ENCODE data around the gene PHC2.

PHC2 gene

DNA sequence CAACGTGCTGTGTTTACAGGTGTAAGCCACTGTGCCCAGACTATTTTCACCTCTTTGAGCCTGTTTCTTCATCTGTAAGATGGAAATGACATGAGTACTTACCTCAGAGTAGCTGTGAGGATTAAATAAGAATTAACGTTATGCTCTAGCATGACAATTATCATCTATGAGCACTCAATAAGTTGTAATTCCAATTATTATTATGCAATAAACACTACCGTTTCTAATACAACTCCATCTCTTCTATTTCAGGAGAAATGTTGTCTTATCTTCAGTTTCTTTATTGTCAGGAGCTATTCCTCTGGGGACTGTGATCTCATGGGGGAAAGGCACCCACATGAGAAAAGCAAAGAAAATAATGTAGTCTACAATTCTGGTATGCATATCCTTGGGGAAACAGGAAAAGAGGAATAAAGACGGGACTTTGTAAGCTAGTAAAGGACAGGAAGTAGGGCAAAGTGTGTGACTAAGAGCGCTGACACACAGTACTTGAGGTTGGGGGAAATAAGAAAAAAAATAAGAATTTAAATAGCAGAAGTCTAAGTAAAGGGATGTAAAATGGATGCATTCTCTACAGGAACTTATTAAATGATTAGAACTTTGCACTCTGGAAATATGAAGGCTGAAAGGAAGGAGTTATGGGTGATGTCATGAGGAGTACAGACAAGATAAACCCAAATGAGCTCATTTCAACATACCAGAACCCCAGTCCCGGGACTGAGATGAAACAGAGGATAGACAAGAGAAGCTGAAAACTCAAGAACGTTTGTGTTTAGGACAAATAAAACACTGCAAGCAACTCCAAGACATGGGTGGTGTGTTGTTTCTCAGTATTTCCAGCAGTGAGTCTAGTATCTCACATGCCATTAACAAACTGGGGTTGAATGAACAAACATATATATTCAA lies 9.8 kb downstream of the PHC2 start:
- no peak for DNase-seq (ENCODE audit: low spot score)

DNA sequence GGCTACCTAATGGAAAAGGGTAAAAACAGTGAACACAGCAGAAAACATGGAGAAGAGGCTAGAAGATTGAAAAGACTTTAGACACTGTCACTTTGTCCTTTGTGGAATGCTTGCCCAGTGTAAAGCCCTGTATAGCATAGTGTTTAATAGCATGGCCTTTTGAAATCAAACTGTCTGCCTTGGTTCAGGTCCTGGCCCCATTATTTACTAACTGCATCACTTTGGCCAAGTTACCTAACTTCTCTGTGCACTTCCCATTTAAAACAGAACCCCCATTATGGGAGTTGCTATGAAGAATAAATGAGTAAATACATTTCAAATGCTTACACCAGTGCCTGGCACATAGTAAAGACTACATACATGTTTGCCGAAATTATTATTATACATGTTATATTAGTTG lies 12.1 kb downstream of the PHC2 start:
- DNase-seq (ENCODE audit: low spot score) = no peak

DNA sequence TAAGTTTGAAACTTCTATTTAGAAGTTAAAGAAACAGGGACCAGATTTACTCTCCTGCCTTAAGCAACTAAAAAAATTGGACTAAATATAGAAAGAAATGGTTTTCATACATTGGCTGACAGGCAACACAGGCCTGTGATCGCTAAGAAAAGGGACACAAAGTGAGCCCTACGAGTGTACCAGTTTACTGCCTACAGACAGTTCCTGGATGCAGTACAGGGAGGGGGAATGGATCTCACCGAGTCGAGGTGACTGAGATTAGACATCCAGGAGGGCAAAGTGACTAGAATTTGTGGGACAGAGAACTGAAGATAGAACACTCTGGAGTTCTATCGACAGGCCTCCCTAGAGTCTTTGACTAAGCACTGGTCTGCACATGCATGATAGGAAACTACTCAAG lies 16.0 kb downstream of the PHC2 start:
- DNase-seq (ENCODE audit: low spot score) = no peak

- DNase-seq (ENCODE audit: low spot score) = peak; percentile 72
Observed at GRCh38 chr1:33410091-33410701, 20.7 kb downstream of the PHC2 start.

GRCh38 chr1:33408093-33408436 lies 22.8 kb downstream of the PHC2 start:
- no peak for DNase-seq (ENCODE audit: low spot score)

- DNase-seq (ENCODE audit: low spot score) = no peak
Observed at GRCh38 chr1:33407352-33408092, 23.4 kb downstream of the PHC2 start.

DNA sequence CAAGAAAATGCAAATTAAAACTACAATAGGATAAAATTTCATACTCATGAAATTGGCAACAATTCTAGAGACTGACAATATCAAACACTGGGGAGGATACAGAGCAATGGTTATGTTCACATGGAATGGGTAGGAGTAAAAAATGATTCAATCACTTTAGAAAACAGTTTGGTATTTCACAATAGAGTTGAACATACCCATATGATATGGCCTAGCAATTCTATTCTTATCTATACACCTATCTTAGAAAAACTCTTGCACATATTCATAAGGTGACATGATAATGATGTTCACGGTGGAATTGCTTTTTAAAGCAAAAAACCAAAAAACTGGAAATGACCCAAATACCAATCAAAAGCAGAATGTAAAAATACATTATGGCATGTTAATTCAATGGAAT lies 28.7 kb downstream of the PHC2 start:
- DNase-seq (ENCODE audit: low spot score) = no peak

- DNase-seq (ENCODE audit: low spot score) = no peak
Observed at GRCh38 chr1:33401471-33401870, 29.4 kb downstream of the PHC2 start.

GRCh38 chr1:33400153-33400911 lies 30.6 kb downstream of the PHC2 start:
- no peak for DNase-seq (ENCODE audit: low spot score)

DNA sequence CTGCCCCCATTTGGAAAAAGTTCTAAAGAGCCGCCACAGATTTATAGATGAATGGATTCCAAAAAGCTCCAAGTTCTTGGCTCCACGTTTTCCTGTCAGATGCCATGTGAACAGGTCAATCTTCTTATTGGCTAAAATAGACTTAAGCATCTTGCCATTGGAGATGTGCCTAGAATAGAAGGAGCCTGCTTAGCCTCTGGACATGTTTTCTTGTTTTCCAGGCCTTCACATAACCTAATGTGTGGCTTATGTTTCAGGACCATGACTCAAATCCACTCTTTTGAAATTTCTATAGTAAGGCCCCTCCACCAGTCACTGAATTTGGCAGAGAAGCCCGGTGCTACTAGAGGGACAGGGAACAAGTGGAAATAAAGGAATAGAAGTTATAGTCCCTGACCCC lies 31.5 kb downstream of the PHC2 start:
- DNase-seq (ENCODE audit: low spot score) = no peak

DNA sequence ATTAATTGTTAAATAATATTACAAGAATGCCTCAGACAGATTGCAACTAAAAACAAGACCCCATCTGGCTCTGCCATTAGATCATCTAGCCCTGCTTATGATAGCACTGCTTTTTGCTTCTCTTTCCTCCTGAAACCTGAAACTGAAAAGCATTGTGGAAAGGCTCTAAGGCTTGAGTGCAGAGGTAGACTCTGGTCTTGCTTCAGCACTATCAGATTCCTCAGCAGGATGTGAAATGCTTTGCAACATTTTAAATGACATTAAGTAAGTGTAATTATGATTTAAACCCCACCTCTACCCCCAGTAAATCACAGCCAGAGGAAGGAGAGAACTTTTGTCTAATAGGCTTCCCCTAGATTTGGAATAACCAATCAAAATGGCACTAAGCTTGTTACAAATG lies 32.9 kb downstream of the PHC2 start:
- no peak for DNase-seq (ENCODE audit: low spot score)

DNA sequence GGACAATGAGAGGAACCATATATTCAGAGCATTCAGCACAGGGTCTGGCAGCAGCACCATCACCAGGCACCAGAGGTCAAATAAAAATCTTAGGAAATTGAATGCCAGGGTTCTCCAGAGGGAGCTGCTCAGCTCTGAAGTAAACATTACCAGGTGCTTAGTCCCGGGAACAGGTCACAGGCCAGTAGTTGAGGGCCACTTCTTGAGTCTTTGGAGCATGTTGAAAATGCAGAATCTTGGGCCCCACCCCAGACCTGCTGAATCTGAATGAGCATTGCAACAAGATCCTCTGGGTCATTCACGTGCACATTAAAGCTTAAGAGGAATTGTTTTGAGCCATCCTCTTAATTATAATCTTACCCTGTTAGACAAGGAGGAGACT lies 33.8 kb downstream of the PHC2 start:
- no peak for DNase-seq (ENCODE audit: low spot score)

DNA sequence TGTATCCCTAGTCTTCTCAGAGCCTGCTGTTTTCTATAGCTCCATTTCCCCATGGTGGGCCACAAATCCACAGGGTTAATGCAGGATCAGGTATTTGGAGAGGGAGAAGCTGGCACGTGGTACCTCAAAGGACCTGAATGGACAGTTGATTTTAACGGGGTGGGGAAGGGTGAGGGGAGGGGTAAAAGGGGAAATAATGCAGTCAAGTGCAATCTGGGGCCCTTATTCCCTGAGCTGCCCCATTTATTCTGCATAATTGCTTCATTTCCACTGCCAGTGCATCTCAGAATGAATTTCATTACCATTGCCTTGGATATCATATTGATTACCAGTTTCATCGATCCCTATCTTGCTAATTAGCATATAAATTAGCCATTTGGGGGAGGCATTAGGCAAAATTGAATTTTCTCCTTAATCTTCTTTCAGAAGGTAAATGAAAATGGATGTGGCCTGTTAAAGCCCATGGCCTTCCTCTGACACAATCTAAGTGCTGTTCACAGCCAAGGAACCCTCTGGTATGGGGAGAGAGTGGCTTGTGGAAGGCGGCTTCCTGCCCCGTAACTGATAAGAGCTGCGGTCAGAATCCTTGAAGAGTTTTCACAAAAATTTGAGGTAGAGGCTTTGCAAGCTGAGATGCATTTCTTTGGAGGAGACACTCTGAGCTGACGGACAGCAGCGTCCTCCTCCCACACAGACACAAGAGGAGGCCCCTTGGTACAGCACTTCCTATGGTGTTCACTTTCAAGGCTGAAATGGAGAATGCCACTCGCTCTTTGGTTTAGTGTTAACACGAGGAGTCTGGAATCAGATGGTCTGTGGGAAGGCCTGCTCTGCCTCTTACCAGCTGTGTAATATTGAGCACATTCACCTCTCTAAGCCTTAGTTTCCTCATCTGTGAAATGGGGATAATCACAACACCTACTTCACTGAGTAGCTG lies 34.4 kb downstream of the PHC2 start:
- DNase-seq (ENCODE audit: low spot score) = no peak

GRCh38 chr1:33394770-33395169 lies 36.1 kb downstream of the PHC2 start:
- DNase-seq (ENCODE audit: low spot score) = no peak

DNA sequence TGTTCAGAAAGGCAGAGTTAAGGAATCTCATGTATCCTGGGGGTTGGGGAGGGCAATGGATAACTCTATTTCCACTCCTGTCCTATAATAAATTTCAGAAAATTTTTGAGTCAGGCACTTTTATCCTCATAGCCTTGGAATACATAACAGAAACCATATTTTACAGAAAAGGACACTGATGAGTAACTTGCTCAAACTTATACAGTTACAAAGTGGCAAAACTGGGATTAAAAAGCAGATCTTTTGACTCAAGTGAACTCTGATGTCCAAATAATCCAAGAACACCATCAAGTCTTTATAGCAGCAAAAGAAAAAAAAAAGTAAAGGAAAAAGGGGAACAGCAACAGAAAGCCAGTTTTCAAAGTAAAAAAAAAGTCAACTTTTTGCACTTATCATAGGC lies 36.9 kb downstream of the PHC2 start:
- DNase-seq (ENCODE audit: low spot score) = no peak

DNA sequence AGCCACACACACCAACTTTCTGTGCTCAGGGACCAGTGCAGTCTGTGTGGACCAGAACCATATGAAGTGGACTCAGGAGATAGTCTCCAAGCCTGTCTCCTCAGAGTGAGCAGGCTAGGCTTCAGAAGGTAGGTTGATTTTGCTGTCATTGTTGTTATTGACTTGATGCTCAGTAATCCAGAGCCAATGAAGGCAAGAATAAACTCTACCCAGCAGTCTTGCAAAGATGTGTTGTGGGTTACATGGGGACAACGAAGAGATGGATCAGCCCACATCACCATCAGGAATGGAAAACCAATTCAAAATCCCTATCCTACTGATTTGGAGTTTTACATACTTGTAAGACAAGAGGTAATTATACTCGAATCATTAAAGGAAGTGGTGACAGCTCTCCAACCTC lies 37.4 kb downstream of the PHC2 start:
- DNase-seq (ENCODE audit: low spot score) = no peak

- DNase-seq (ENCODE audit: low spot score) = no peak
Observed at GRCh38 chr1:33392639-33393038, 38.3 kb downstream of the PHC2 start.

- no peak for DNase-seq (ENCODE audit: low spot score)
Observed at GRCh38 chr1:33392206-33392605, 38.7 kb downstream of the PHC2 start.

GRCh38 chr1:33391343-33392078 lies 39.4 kb downstream of the PHC2 start:
- DNase-seq (ENCODE audit: low spot score) = no peak

DNA sequence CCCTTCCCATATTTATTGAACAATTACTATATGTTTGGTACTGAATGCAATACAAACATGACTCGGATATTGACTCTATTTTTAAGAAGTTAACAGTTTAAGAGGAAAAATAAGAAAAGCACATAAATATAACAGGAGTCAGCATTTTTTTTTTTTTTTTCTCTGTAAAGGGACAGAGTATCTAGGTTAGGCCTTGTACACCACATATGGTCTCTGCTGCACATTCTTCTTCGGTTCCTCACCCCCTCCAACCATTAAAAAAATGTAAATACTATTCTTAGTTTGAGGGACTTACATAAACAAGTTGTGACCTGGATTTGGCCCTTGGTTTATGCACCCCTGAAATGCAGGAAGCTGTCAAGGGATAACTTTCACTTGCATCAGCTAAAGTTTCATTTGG lies 40.4 kb downstream of the PHC2 start:
- no peak for DNase-seq (ENCODE audit: low spot score)
